GM23338 (cell line): Measurements from ENCODE around the gene SORCS3. TPM values are rescaled to one million over a fixed set of nuclear protein-coding genes. Genes with fewer than 3 reads are reported as not detected.

Source experiments
- ATAC-seq: fragments of 200-7000 bp; cut with Tn5 transposase; 3 replicates; pipeline ENCODE4 v1.9.1; 2020
- DNase-seq: peaks from one replicate; pipeline ENCODE4 v3.0.0-alpha.2; 2015; ENCODE audit warnings: low spot score
- H2AFZ ChIP-seq: fragments of 200-600 bp; sonication (generic); 2 replicates; pipeline ENCODE4 v1.8.0; 2016; ENCODE audit warnings: antibody characterized with exemption, mild to moderate bottlenecking, moderate library complexity
- H3F3A ChIP-seq: fragments of 200-600 bp; sonication (generic); replicated peaks from 2 replicates; pipeline ENCODE4 v1.8.0; 2017; ENCODE audit warnings: antibody characterized with exemption, mixed run types, low read depth
- H3K27ac ChIP-seq: fragments of 200-600 bp; sonication (generic); 2 replicates; pipeline ENCODE4 v1.6.1; 2016; ENCODE audit warnings: low read depth
- H3K27me3 ChIP-seq: fragments of 200-600 bp; sonication (generic); 2 replicates; pipeline ENCODE4 v1.8.0; 2016; ENCODE audit warnings: mild to moderate bottlenecking, mixed run types, moderate library complexity; ENCODE audit not compliant: insufficient read depth
- H3K36me3 ChIP-seq: fragments of 200-600 bp; sonication (generic); 2 replicates; pipeline ENCODE4 v1.8.0; 2016; ENCODE audit warnings: mild to moderate bottlenecking; ENCODE audit not compliant: insufficient read depth
- H3K4me1 ChIP-seq: fragments of 200-600 bp; sonication (generic); 2 replicates; pipeline ENCODE4 v1.8.0; 2016; ENCODE audit warnings: mild to moderate bottlenecking, moderate library complexity; ENCODE audit not compliant: insufficient read depth
- H3K4me2 ChIP-seq: fragments of 200-600 bp; sonication (generic); 2 replicates; pipeline ENCODE4 v1.7.1; 2017; ENCODE audit warnings: mixed run types
- H3K4me3 ChIP-seq: fragments of 200-600 bp; sonication (generic); 2 replicates; pipeline ENCODE4 v1.6.1; 2016; ENCODE audit warnings: mixed run types
- H3K79me2 ChIP-seq: fragments of 200-600 bp; sonication (generic); replicated peaks from 2 replicates; pipeline ENCODE4 v1.8.0; 2017; ENCODE audit warnings: mild to moderate bottlenecking; ENCODE audit not compliant: insufficient read depth
- H3K9me2 ChIP-seq: fragments of 200-600 bp; sonication (generic); 2 replicates; pipeline ENCODE4 v1.8.0; 2017; ENCODE audit not compliant: insufficient read depth
- H4K20me1 ChIP-seq: fragments of 200-600 bp; sonication (generic); replicated peaks from 2 replicates; pipeline ENCODE4 v1.8.0; 2017; ENCODE audit warnings: mild to moderate bottlenecking; ENCODE audit not compliant: insufficient read depth
- H3K27ac Mint-ChIP-seq: 2 replicates; pipeline ENCODE4 v1.8.0; 2020; ENCODE audit warnings: inconsistent platforms, mild to moderate bottlenecking, moderate library complexity, mixed read lengths
- H3K27me3 Mint-ChIP-seq: 3 replicates; pipeline ENCODE4 v1.8.0; 2022; ENCODE audit warnings: low read depth, mild to moderate bottlenecking, moderate library complexity, mixed read lengths, inconsistent platforms; ENCODE audit not compliant: insufficient read depth, poor library complexity
- H3K36me3 Mint-ChIP-seq: 3 replicates; pipeline ENCODE4 v1.8.0; 2021; ENCODE audit warnings: low read depth, mild to moderate bottlenecking, inconsistent platforms, moderate library complexity, mixed read lengths
- H3K4me1 Mint-ChIP-seq: 3 replicates; pipeline ENCODE4 v1.8.0; 2020; ENCODE audit warnings: mild to moderate bottlenecking, inconsistent platforms, mixed read lengths
- H3K4me3 Mint-ChIP-seq: 3 replicates; pipeline ENCODE4 v1.8.0; 2021; ENCODE audit warnings: moderate library complexity, mild to moderate bottlenecking, inconsistent platforms, mixed read lengths
- H3K9me3 Mint-ChIP-seq: 3 replicates; pipeline ENCODE4 v1.8.0; 2020; ENCODE audit warnings: moderate library complexity, mild to moderate bottlenecking, inconsistent platforms, mixed read lengths
- CREB1 ChIP-seq: fragments of 250-450 bp; sonication (Bioruptor Pico); IDR thresholded peaks from 2 replicates; pipeline ENCODE4 v1.5.0; 2020; ENCODE audit warnings: low read depth, mild to moderate bottlenecking, moderate library complexity
- CTCF ChIP-seq, 2 experiments: fragments of 200-600 bp in 1 of 2; sonication (generic) in 1 of 2; conservative IDR thresholded peaks; 2 replicates each; pipeline versions ENCODE4 v1.5.1 to v1.6.1; 2016 to 2017; ENCODE audit warnings: antibody characterized with exemption in 2 of 2, low read depth in 2 of 2, mild to moderate bottlenecking in 2 of 2, moderate library complexity in 1 of 2
- ETS1 ChIP-seq: IDR thresholded peaks from 2 replicates; pipeline ENCODE4 v1.6.1; 2016; ENCODE audit warnings: antibody characterized with exemption
- EZH2 ChIP-seq: fragments of 200-600 bp; sonication (generic); IDR thresholded peaks from one replicate; pipeline ENCODE4 v1.8.0; 2017; ENCODE audit warnings: antibody characterized with exemption, mild to moderate bottlenecking, low read depth; ENCODE audit not compliant: unreplicated experiment
- EZH2phosphoT487 ChIP-seq: fragments of 200-600 bp; sonication (generic); IDR thresholded peaks from one replicate; pipeline ENCODE4 v1.8.1; 2018; ENCODE audit warnings: antibody characterized with exemption; ENCODE audit not compliant: unreplicated experiment
- NANOG ChIP-seq: IDR thresholded peaks from 2 replicates; pipeline ENCODE4 v1.6.1; 2016; ENCODE audit warnings: antibody characterized with exemption, borderline replicate concordance
- REST ChIP-seq: IDR thresholded peaks from one replicate; pipeline ENCODE4 v1.6.1; 2018; ENCODE audit warnings: antibody characterized with exemption; ENCODE audit not compliant: unreplicated experiment
- STAT1 ChIP-seq: IDR thresholded peaks from one replicate; pipeline ENCODE4 v1.6.1; 2016; ENCODE audit warnings: antibody characterized with exemption; ENCODE audit not compliant: unreplicated experiment
- ZNF331 ChIP-seq: fragments of 250-450 bp; sonication (Bioruptor Pico); IDR thresholded peaks from 2 replicates; pipeline ENCODE4 v1.5.0; 2020; ENCODE audit warnings: low read depth, mild to moderate bottlenecking, moderate library complexity
- ZNF462 ChIP-seq: fragments of 250-450 bp; sonication (Bioruptor Pico); IDR thresholded peaks from 2 replicates; pipeline ENCODE4 v1.5.0; 2020; ENCODE audit warnings: mild to moderate bottlenecking, moderate library complexity
- polyA plus RNA-seq: library from polyadenylated mRNA; unstranded; fragments of >200 nt; fragmentation: Nextera tagmentation; extraction: Ambion mirVana; gene quantifications from 2 replicates; pipeline ENCODE4 v1.2.1, GENCODE V29; 2016
- total RNA-seq: library from RNA; depleted of rRNA; stranded (reverse); fragments of >200 nt; shearing (Covaris generic); gene quantifications from 2 replicates; pipeline ENCODE4 v1.2.3, GENCODE V29; 2014

Gene SORCS3
- total and polyA plus RNA-seq, 2 experiments from 2014 or later, result 0.37 to 1.4 TPM

- H3K27ac Mint-ChIP-seq, result no peak overlapping the region
- Histone ChIP-seq H3K4me1 (no peaks in the 10 kb centered on the region), H3K79me2 (no peaks in the 10 kb centered on the region), H3K4me2 (no peak overlapping the region), H4K20me1 (no peaks in the 10 kb centered on the region), H3K36me3 (no peaks in the 10 kb centered on the region), H2AFZ (no peak overlapping the region), H3K27me3 (peaks cover 39% of the 10 kb centered on the region), H3K9me2 (no peaks in the 10 kb centered on the region), H3K27ac (no peak overlapping the region), H3K4me3 (no peak overlapping the region), H3F3A (no peaks in the 10 kb centered on the region)
- DNase-seq, result no peak
- H3K27me3 Mint-ChIP-seq, result peaks cover 34% of the 10 kb centered on the region
- peaks cover 2% of the 10 kb centered on the region; the same call in 1 of the 3 replicates for H3K4me1 Mint-ChIP-seq
- H3K36me3 Mint-ChIP-seq, result no peaks in the 10 kb centered on the region
- H3K9me3 Mint-ChIP-seq, result no peaks in the 10 kb centered on the region
- ATAC-seq, result no peak
- no peak overlapping the region for H3K4me3 Mint-ChIP-seq
- TF ChIP-seq ZNF462 (CRISPR knock-in tag) (no peak), CREB1 (CRISPR knock-in tag) (no peak), NANOG (no peak), REST (no peak), CTCF (conservative IDR thresholded peaks at IDR 0.05; ENCODE audit: low read depth in 2 of 2) (no peak), EZH2phosphoT487 (no peak), ZNF331 (CRISPR knock-in tag) (no peak), EZH2 (no peak), ETS1 (no peak), STAT1 (no peak)
Measured at GRCh38 chr10:104646146-104646545, 5.1 kb downstream of the SORCS3 start.
